GM12864 (cell line): ENCODE results near the gene OAS3.
"Not testable (repeated sequence)": the region's sequence is repeated elsewhere in the genome, so short reads cannot be mapped to it uniquely, and the experiment has no call there.

Experiments
- DNase-seq: peaks from one replicate; pipeline ENCODE4 v3.0.0-alpha.2; 2011; ENCODE audit warnings: low read depth
- H3K4me3 ChIP-seq: 2 replicates; pipeline ENCODE4 v1.5.1; 2011; ENCODE audit warnings: mild to moderate bottlenecking, low read depth, low read length, control low read depth
- CTCF ChIP-seq: IDR thresholded peaks from 2 replicates; pipeline ENCODE4 v1.5.1; 2011; ENCODE audit warnings: low read depth, mild to moderate bottlenecking, moderate library complexity, low read length, control low read depth, inconsistent platforms; ENCODE audit errors: missing control alignments

Gene OAS3

GRCh38 chr12:112909693-112910092, 28.6 kb upstream of the OAS3 start:
- no peak overlapping the region for H3K4me3 ChIP-seq
- TF ChIP-seq CTCF, result no peak
- no peak for DNase-seq

- no peak overlapping the region for H3K4me3 ChIP-seq
- DNase-seq, result no peak
- no peak for TF ChIP-seq CTCF
Measured at GRCh38 chr12:112913038-112913688, 25.1 kb upstream of the OAS3 start.

GRCh38 chr12:112913888-112914287, 24.4 kb upstream of the OAS3 start:
- not testable (repeated sequence) for DNase-seq, H3K4me3 ChIP-seq

GRCh38 chr12:112916270-112916669, 22.0 kb upstream of the OAS3 start:
- TF ChIP-seq CTCF, result no peak

GRCh38 chr12:112919121-112919520, 19.2 kb upstream of the OAS3 start:
- no peak for DNase-seq
- no peak overlapping the region for H3K4me3 ChIP-seq
- TF ChIP-seq CTCF, result no peak

More at GRCh38 chr12:112916270-112916669, 22.0 kb upstream of the OAS3 start:
- DNase-seq, result no peak
- H3K4me3 ChIP-seq, result no peak overlapping the region

- no peak for DNase-seq
- no peak for TF ChIP-seq CTCF
- H3K4me3 ChIP-seq, result no peak overlapping the region
Measured at GRCh38 chr12:112924986-112925385, 13.3 kb upstream of the OAS3 start.

GRCh38 chr12:112926416-112927033, 11.7 kb upstream of the OAS3 start:
- DNase-seq, H3K4me3 ChIP-seq: not testable (repeated sequence)

GRCh38 chr12:112927475-112927874, 10.8 kb upstream of the OAS3 start:
- no peak for DNase-seq

More at GRCh38 chr12:112927475-112927874, 10.8 kb upstream of the OAS3 start:
- TF ChIP-seq CTCF, result no peak
- no peak overlapping the region for H3K4me3 ChIP-seq
